Hematopoietic multipotent progenitor cell treated with erythropoietin and hydrocortisone succinate and interleukin-3 and kit ligand, for 4 days (in vitro differentiated cells): Measurements from ENCODE around the gene PKIG.
"Not testable (repeated sequence)": the region's sequence is repeated elsewhere in the genome, so short reads cannot be mapped to it uniquely, and the experiment has no call there.

Experiments
- DNase-seq: peaks from one replicate; pipeline ENCODE4 v3.0.0-alpha.2; 2015

Gene PKIG

GRCh38 chr20:44643596-44644229, 61.3 kb downstream of the PKIG start:
- DNase-seq = peak; percentile 60

- DNase-seq = no peak
Observed at GRCh38 chr20:44644230-44644617, 61.8 kb downstream of the PKIG start.

- DNase-seq = peak; percentile 36
Observed at GRCh38 chr20:44644667-44645131, 62.3 kb downstream of the PKIG start.

- peak; percentile 90 for DNase-seq
Observed at GRCh38 chr20:44646023-44646640, 63.8 kb downstream of the PKIG start.

- DNase-seq = peak; percentile 51
Observed at GRCh38 chr20:44646641-44647274, 64.4 kb downstream of the PKIG start.

GRCh38 chr20:44648068-44648467, 65.7 kb downstream of the PKIG start:
- no peak for DNase-seq

- DNase-seq = peak; percentile 47
Observed at GRCh38 chr20:44648579-44648978, 66.2 kb downstream of the PKIG start.

- no peak for DNase-seq
Observed at GRCh38 chr20:44649126-44649525, 66.7 kb downstream of the PKIG start.

GRCh38 chr20:44649976-44650375, 67.6 kb downstream of the PKIG start:
- DNase-seq = no peak

GRCh38 chr20:44650771-44651433, 68.5 kb downstream of the PKIG start:
- DNase-seq = peak; percentile 65

GRCh38 chr20:44651434-44651683, 69.0 kb downstream of the PKIG start:
- DNase-seq = no peak

- peak; percentile 76 for DNase-seq
Observed at GRCh38 chr20:44651684-44652423, 69.5 kb downstream of the PKIG start, which contains the start of gene ADA. TSS of gene ADA (minus strand) at chr20:44651699. CDS start at chr20:44651607, 92 bp downstream.

- no peak for DNase-seq
Observed at GRCh38 chr20:44653546-44653945, 71.2 kb downstream of the PKIG start.

GRCh38 chr20:44654210-44654609, 71.8 kb downstream of the PKIG start:
- DNase-seq = not testable (repeated sequence)

GRCh38 chr20:44656448-44656847, 74.1 kb downstream of the PKIG start:
- no peak for DNase-seq

- no peak for DNase-seq
Observed at GRCh38 chr20:44657875-44658274, 75.5 kb downstream of the PKIG start.

- DNase-seq = no peak
Observed at GRCh38 chr20:44658810-44659209, 76.4 kb downstream of the PKIG start.

- DNase-seq = no peak
Observed at GRCh38 chr20:44659931-44660330, 77.6 kb downstream of the PKIG start.

- DNase-seq = no peak
Observed at GRCh38 chr20:44660581-44660980, 78.2 kb downstream of the PKIG start.

- DNase-seq = peak; percentile 85
Observed at GRCh38 chr20:44662261-44662660, 79.9 kb downstream of the PKIG start.

GRCh38 chr20:44664131-44664530, 81.8 kb downstream of the PKIG start:
- peak; percentile 81 for DNase-seq

- no peak for DNase-seq
Observed at GRCh38 chr20:44666066-44666465, 83.7 kb downstream of the PKIG start.
